GM12801 (cell line): Measurements from ENCODE around the gene ARG2.

ENCODE experiments used
- TF ChIP-seq, protein P1 (sequence below): IDR thresholded peaks from one replicate; pipeline ENCODE4 v1.5.1; 2011; ENCODE audit warnings: control low read depth; ENCODE audit not compliant: insufficient read length; ENCODE audit errors: extremely low read depth

Gene ARG2

DNA sequence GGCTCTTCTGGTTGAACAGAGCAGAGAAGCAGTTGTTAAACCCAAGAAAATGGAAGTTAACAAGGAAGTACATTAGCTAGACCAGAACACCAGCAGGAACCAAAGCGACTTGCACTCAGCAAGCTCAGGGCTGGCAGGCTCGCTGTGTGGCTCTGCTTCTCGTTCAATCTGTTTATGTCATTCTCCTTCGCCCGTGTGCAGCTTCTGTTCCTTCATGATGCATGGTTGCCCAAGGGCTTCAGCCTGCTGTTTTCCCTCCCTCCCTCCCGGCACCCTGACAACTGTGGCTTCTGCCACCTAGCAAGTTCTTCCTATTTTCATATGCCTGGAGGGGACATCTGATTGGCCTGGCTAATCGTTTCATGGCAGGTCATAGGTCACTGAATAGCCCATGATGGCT is 44.9 kb upstream of the ARG2 start:
- TF ChIP-seq, protein P1, sequence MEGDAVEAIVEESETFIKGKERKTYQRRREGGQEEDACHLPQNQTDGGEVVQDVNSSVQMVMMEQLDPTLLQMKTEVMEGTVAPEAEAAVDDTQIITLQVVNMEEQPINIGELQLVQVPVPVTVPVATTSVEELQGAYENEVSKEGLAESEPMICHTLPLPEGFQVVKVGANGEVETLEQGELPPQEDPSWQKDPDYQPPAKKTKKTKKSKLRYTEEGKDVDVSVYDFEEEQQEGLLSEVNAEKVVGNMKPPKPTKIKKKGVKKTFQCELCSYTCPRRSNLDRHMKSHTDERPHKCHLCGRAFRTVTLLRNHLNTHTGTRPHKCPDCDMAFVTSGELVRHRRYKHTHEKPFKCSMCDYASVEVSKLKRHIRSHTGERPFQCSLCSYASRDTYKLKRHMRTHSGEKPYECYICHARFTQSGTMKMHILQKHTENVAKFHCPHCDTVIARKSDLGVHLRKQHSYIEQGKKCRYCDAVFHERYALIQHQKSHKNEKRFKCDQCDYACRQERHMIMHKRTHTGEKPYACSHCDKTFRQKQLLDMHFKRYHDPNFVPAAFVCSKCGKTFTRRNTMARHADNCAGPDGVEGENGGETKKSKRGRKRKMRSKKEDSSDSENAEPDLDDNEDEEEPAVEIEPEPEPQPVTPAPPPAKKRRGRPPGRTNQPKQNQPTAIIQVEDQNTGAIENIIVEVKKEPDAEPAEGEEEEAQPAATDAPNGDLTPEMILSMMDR, result no peak

DNA sequence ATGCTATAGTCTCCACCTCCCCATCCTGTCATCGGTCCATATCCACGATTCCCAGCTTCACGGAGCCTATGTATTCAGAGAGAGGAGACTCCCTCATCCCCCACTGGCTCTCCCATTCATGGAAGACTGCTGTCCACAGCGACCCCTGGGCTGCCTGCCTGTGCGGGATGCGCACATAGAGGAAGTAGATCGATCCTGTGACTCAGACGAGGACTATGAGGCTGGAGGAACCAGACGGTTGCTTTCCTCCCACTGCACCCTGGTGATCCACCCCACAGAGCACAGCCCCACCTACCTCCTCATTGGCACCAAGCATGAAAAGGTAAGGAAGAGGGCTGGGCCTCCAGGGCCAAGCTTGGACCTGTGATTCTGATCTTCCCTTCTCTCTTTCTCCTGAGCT is 44.0 kb upstream of the ARG2 start:
- TF ChIP-seq, protein P1, result no peak

DNA sequence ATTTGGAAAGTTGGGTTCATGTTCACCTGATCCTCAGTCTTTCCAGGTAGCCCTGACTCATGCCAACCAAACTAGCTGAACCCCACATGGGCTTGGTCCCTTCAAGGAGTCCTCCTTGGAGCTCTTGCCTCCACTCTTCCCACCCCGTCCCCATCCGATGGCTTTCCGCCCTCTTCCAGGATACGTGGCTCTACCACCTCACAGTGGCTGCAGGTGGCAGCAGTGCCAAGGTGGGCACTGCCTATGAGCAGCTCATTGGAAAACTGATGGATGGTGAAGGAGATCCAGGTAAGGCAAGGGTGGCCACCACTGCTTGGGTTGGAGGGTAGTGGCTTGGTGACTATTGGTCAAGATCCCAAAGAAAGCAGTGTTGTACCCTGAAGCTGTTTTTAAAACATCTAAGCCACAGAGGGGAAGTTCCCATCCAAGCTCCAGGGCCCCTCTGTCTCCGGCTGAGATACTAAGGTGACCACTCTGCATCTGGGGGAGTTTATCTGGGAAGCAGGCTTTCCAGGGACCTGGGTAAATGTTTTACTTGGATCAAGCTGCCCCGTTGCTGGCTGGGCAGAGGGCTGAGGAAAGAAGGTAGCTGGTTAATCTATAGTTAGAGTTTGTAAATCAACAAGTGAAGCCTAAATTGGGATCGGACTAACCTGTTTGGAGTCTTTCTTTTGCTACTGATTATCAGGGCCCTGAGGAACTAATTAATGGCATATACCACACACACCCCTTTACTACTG is 43.3 kb upstream of the ARG2 start:
- TF ChIP-seq, protein P1, result no peak

DNA sequence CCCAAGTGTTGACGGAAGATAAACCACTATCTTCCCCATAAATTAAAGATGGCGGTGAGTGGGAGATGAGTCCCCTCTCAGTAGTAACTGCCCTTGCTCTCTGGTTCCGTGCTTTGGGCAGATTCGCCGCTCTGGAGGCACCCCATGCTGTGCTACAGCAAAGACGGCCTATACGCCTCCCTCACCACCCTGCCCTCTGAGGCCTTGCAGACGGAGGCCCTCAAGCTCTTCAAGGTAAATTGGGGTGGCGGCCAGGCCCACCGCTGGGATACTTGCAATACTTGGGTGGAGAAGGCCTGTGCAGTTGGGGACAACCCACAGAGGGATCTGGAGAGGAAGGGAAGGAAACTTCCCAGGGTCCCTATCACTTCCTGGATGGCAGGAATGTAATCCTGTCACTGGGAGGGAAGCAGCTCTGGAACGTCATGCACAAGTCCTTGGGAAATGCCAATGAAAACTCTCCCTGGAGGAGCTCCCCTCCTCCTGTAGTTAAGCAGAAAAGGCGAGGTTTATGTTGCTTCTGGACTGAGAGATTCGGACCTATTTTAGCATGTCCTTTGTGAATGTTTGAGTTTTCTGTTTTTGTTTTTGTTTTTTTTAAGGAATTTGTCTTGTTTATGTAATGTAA is 42.4 kb upstream of the ARG2 start:
- TF ChIP-seq, protein P1, result no peak

DNA sequence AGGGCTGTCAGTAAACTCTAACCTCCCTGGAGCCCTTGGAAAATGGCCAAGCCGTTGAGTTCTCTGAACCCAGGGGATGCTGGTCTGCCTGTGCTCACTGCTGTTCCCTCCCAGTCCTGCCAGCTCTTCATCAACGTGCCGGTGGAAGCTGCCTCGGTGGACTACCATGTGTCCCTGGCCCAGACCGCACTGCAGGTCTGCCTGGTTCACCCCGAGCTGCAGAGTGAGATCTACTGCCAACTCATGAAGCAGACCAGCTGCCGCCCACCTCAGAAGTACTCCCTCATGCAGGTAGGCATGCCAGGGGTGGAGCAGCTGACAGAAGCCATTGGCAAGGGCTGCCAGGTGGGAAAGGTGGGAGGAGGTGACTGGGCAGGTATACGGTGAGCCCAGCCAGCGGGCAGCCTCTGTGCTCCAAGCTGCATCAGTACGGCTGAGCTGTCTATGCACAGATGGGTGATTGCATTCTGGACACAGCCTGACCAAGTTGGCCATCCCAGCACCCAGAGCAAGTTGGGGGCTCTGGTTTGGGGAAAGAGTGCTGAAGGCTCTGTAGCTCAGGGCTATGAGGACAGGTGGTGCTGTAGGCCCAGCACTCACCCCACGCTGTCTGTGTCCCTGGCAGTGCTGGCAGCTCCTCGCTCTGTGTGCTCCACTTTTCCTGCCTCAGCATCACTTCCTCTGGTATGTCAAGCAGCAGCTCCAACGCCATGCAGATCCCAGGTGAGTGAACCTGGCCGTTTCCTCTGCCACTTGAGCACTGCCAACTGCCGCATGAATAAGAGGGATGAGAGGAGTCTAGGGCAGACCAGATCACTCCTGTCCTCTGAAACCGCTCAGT is 41.6 kb upstream of the ARG2 start:
- TF ChIP-seq, protein P1, result no peak

DNA sequence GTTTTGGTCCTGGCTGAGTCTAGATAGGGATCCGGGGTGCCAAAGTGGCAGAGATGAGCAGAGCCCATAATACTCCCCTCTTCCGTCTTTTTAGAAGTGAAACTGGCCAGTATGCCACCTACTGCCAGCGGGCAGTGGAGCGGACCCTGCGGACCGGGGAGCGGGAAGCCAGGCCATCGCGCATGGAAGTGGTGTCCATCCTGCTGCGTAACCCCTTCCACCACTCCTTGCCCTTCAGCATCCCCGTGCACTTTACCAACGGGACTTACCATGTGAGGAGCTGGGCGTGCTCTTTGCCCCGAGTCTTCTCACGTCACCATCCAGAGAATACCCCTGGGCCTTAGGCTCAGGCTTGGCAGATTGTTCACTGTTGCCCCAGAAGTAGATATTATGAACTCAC is 40.7 kb upstream of the ARG2 start:
- TF ChIP-seq, protein P1, result no peak

DNA sequence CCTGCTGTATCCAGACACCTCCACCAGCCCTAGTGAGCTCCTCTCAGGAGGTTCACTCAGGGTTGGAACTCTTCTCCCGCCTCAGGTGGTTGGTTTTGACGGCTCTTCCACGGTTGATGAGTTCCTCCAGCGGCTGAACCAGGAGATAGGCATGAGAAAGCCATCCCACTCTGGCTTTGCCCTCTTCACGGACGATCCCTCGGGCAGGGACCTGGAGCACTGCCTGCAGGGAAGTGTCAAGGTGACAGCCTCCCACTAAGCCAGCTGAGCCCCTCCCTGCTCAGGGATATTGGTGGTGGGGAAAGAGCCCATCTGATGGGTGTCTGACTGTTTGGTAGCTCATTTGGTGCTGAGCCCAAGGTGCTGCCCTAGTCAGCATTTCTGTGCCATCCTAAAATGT is 40.1 kb upstream of the ARG2 start:
- TF ChIP-seq, protein P1, result no peak
